Measurements from ENCODE around the gene ACVR2A.
A peak's percentile ranks its signal among the peaks of the same experiment; 100 is the strongest.

ACVR2A gene

GRCh38 chr2:147844697-147845410 is at the start of gene ACVR2A:
Gene ACVR2A, plus strand, starts transcription at chr2:147845029. Its CDS starts 124 bp downstream, at chr2:147845153.
- Mint-ChIP-seq H3K27me3 (peaks cover 21% of the 10 kb centered on the region), H3K4me1 (ENCODE audit: low read depth) (peaks cover 45% of the 10 kb centered on the region)
- DNase-seq = peak; percentile 64

GRCh38 chr2:147800316-147800715 is 44.5 kb upstream of the ACVR2A start:
- Mint-ChIP-seq H3K27me3 (no peaks in the 10 kb centered on the region), H3K9me3 (no peaks in the 10 kb centered on the region), H3K27ac (no peak overlapping the region), H3K4me3 (no peak overlapping the region), H3K36me3 (ENCODE audit: low read depth) (no peaks in the 10 kb centered on the region), H3K4me1 (ENCODE audit: low read depth) (peaks cover 11% of the 10 kb centered on the region)
- no peak for DNase-seq

More at GRCh38 chr2:147844697-147845410, at the start of gene ACVR2A:
- Mint-ChIP-seq H3K27ac (peak within 1 kb of the TSS; percentile 92), H3K9me3 (no peaks in the 10 kb centered on the region), H3K4me3 (peak within 1 kb of the TSS; percentile 91), H3K36me3 (ENCODE audit: low read depth) (peaks cover 13% of the 10 kb centered on the region)

DNA sequence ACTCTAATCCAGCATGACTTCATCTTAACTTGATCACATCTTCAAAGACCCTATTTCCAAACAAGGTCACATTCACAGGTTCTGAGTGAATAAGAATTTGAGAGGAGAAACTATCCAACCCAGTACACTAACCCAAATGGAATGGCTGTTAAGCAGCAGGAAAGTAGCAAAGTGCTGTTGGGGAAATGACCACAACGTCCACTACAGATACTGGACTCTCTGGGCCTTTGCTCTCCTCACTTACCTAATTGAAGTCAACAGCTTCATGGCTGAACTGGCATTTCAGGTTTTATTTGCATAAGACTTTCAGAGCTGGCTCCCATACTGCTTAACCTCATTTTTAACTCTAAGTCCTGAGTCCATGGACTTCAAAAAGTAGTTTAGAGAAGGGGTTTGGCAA is 38.0 kb upstream of the ACVR2A start:
- Mint-ChIP-seq H3K27ac (no peak overlapping the region), H3K27me3 (no peaks in the 10 kb centered on the region), H3K36me3 (ENCODE audit: low read depth) (no peaks in the 10 kb centered on the region), H3K4me3 (no peak overlapping the region), H3K4me1 (ENCODE audit: low read depth) (no peaks in the 10 kb centered on the region), H3K9me3 (no peaks in the 10 kb centered on the region)
- no peak for DNase-seq

DNA sequence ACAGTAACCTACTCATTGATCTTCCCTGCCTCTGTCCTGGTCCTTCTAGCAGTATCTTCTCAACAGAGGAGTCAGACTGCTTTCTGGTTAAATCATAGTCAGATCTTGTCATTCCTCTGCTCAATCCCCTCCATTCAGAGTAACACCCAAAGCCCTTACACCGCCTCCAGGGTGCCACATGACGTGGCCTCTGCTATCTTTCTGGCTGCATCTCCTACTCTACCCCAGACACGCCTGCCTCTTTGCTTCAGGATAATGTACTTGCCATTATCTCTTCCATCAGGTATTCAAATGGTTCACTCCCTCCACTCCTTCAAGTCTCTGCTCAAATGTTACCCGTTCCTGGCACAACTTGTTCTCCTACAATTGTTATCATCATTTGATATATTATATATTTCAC is 36.3 kb upstream of the ACVR2A start:
- no peak for DNase-seq

DNA sequence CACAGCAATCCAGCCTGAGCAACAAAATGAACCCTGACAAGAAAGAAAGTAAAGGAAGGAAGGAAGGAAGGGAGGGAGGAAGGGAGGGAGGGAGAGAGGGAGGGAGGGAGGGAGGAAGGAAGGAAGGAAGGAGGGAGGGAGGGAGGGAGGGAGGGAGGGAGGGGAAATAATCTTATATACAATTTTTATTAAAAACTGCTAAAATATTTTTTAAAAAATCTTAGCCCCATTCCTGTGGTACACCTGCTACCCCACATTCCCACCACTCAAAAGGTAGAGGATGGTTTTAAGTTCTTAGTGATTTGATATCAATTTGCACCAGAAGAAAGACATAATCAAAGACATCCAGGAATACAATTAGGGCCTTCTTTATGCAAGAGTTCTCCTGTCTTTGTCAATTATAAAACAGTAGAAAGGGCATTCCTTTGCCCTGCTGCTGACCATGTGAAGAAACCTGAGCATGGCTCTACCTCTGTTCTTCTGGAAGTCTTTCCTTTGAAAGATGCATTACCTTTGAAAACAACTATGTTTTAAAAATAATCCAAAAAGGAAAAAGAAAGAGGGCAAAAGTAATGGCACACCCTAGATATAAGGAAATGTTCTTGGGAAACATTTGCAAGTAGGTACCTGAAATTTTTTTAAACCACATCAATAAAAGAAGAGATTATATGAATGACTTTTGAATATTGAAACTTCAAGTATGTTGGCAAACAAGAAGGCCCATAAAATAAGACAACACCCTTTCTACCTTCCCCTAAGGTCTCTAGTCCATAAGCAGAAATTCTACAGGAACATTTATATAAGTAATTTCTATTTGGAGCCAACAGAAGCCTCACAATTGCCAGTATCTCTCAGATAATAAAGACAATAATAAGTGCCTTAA is 33.7 kb upstream of the ACVR2A start:
- Mint-ChIP-seq H3K27me3 (no peaks in the 10 kb centered on the region), H3K36me3 (ENCODE audit: low read depth) (no peaks in the 10 kb centered on the region), H3K9me3 (no peaks in the 10 kb centered on the region), H3K4me1 (ENCODE audit: low read depth) (no peaks in the 10 kb centered on the region), H3K27ac (no peak overlapping the region), H3K4me3 (no peak overlapping the region)
- DNase-seq = no peak

More for the DNA sequence above, 36.3 kb upstream of the ACVR2A start:
- H3K4me3 Mint-ChIP-seq = no peak overlapping the region
- H3K27ac Mint-ChIP-seq = no peak overlapping the region
- H3K27me3 Mint-ChIP-seq = no peaks in the 10 kb centered on the region
- H3K36me3 Mint-ChIP-seq (ENCODE audit: low read depth) = no peaks in the 10 kb centered on the region
- no peaks in the 10 kb centered on the region for H3K9me3 Mint-ChIP-seq
- no peaks in the 10 kb centered on the region for H3K4me1 Mint-ChIP-seq (ENCODE audit: low read depth)

- no peaks in the 10 kb centered on the region for H3K4me1 Mint-ChIP-seq (ENCODE audit: low read depth)
- no peak for DNase-seq
- H3K27me3 Mint-ChIP-seq = peaks cover 26% of the 10 kb centered on the region
- H3K36me3 Mint-ChIP-seq (ENCODE audit: low read depth) = no peaks in the 10 kb centered on the region
- H3K9me3 Mint-ChIP-seq = no peaks in the 10 kb centered on the region
- H3K4me3 Mint-ChIP-seq = no peak overlapping the region
- no peak overlapping the region for H3K27ac Mint-ChIP-seq
Measured at GRCh38 chr2:147818741-147819140, 26.1 kb upstream of the ACVR2A start.

GRCh38 chr2:147824620-147825019 is 20.2 kb upstream of the ACVR2A start:
- Mint-ChIP-seq H3K4me1 (ENCODE audit: low read depth) (no peaks in the 10 kb centered on the region), H3K9me3 (no peaks in the 10 kb centered on the region), H3K4me3 (no peak overlapping the region), H3K27ac (no peak overlapping the region), H3K36me3 (ENCODE audit: low read depth) (no peaks in the 10 kb centered on the region), H3K27me3 (peaks cover 8% of the 10 kb centered on the region)
- DNase-seq = no peak

DNA sequence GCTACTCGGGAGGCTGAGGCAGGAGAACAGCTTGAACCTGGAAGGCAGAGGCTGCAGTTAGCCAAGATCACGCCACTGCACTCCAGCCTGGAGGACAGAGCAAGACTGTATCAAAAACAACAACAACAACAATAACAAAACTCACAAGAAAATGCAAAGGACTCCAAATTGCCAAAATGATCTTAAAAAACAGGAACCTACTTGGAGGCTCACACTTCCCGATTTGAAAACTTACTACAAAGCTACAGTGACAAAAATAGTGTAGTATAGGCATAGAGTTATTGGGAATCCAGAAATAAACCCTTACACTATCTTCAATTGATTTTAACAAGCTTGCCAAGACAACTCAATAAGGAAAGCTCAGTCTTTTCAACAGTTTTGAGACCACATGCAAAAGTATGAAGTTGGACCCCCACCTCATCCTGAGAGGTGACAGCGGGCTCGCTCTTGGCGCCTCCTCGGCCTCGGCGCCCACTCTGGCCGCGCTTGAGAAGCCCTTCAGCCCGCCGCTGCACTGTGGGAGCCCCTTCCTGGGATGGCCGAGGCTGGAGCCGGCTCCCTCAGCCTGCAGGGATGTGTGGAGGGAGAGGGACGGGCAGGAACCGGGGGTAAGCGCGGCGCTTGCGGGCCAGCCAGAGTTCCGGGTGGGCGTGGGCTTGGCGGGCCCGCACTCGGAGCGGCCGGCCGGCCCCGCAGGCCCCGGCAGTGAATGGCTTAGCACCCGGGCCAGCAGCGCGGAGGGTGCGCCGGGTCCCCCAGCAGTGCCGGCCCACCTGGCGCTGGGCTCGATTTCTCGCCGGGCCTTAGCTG is 18.3 kb upstream of the ACVR2A start:
- no peak for DNase-seq
- Mint-ChIP-seq H3K27ac (no peak overlapping the region), H3K36me3 (ENCODE audit: low read depth) (no peaks in the 10 kb centered on the region), H3K4me3 (no peak overlapping the region), H3K27me3 (peaks cover 5% of the 10 kb centered on the region), H3K9me3 (no peaks in the 10 kb centered on the region), H3K4me1 (ENCODE audit: low read depth) (no peaks in the 10 kb centered on the region)

- Mint-ChIP-seq H3K4me1 (ENCODE audit: low read depth) (no peaks in the 10 kb centered on the region), H3K4me3 (no peak overlapping the region), H3K9me3 (no peaks in the 10 kb centered on the region), H3K27ac (no peak overlapping the region), H3K27me3 (peaks cover 1% of the 10 kb centered on the region), H3K36me3 (ENCODE audit: low read depth) (no peaks in the 10 kb centered on the region)
- DNase-seq = no peak
Measured at GRCh38 chr2:147827088-147827375, 17.8 kb upstream of the ACVR2A start.

DNA sequence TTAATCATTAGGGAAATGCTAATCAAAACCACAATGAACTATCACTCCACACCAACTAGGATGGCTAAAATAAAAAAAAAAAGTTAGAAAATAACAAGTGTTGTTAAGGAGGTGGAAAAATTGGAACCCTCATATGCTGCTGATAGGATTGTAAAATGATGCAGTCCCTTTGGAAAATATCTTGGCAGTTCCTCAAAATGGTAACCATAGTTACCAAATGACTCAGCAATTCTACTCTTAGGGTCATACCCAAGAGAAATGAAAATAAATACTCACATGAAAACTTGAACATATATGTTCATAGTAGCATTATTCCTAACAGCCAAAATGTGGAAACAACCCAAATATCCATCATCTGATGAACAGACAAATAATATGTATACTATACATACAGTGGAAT is 15.7 kb upstream of the ACVR2A start:
- no peak overlapping the region for H3K27ac Mint-ChIP-seq
- no peaks in the 10 kb centered on the region for H3K4me1 Mint-ChIP-seq (ENCODE audit: low read depth)
- H3K27me3 Mint-ChIP-seq = peaks cover 4% of the 10 kb centered on the region
- no peak overlapping the region for H3K4me3 Mint-ChIP-seq
- H3K9me3 Mint-ChIP-seq = no peaks in the 10 kb centered on the region
- no peak for DNase-seq
- no peaks in the 10 kb centered on the region for H3K36me3 Mint-ChIP-seq (ENCODE audit: low read depth)

GRCh38 chr2:147836099-147836498 is 8.7 kb upstream of the ACVR2A start:
- no peak overlapping the region for H3K27ac Mint-ChIP-seq
- no peaks in the 10 kb centered on the region for H3K36me3 Mint-ChIP-seq (ENCODE audit: low read depth)
- H3K27me3 Mint-ChIP-seq = peaks cover 12% of the 10 kb centered on the region
- no peaks in the 10 kb centered on the region for H3K9me3 Mint-ChIP-seq
- no peak overlapping the region for H3K4me3 Mint-ChIP-seq
- no peaks in the 10 kb centered on the region for H3K4me1 Mint-ChIP-seq (ENCODE audit: low read depth)
- no peak for DNase-seq

DNA sequence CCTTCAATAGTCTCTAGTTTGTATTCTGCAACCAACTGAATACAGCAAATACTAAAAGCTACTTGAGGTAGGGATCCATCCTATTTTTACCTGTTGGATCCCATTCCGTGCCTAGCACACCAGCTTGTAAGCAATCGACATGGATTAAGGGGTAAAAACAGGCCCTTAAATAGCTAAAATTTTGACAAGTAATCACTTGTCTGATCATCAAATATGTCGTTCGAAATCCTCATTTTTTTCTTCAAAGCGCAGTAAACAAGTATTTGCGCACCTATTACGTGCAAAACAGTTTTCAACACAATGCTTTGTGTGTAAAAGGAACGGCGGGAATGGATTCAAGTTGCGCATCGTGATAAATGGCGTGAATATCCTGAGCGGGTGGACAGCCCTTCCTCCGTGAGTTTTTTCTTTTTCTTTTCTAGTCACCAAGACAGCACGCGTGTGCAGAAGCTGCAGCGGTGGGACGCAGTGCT is 1.4 kb upstream of the ACVR2A start:
- Mint-ChIP-seq H3K27me3 (peaks cover 21% of the 10 kb centered on the region), H3K4me3 (peak overlapping the region; percentile 91), H3K36me3 (ENCODE audit: low read depth) (peaks cover 13% of the 10 kb centered on the region), H3K9me3 (no peaks in the 10 kb centered on the region), H3K27ac (peak overlapping the region; percentile 81), H3K4me1 (ENCODE audit: low read depth) (peaks cover 40% of the 10 kb centered on the region)
- DNase-seq = no peak

DNA sequence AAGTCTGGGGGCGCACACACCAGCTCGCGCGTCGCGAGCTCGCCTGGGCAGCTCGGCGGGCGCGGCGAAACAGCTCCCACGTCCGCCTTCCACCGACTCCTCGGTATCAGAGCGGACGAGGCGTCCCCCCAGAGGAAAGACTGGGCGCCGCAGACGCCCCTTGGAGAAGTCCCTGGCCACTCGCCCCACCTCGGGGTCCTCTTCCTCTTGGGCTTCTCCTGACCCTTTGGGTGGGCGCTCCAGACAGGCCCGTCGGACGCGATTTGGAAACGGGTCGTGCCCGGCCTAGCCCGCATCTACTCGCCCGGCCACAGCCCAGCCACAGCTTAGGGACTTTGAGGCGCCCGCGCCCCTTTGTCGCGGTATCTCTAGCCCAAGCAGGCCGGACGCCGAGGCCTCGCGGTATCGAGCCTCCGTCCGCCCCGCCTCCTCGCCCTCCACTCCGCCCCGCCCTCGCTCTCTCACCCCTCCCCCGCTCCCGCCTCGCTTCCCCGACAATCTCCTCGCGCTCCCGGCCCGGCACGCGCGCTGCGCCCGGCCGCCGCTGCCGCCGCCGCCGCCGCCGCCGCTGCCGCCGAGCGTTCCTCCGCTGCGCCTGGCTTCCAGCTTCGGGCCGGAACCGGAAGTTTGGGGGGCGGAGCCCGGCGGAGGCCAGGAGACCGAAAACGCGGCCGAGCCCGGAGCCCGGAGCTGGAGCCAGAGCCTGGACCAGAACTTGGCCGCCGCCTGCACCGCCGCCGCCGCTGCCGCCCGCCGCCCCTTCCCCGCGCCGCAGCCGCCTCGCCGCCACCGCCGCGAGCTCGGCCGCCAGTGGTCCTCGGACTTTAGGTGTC is 749 bp upstream of the ACVR2A start:
- Mint-ChIP-seq H3K4me1 (ENCODE audit: low read depth) (peaks cover 40% of the 10 kb centered on the region), H3K9me3 (no peaks in the 10 kb centered on the region), H3K27me3 (peaks cover 21% of the 10 kb centered on the region), H3K4me3 (peak overlapping the region; percentile 91), H3K27ac (peak overlapping the region; percentile 92), H3K36me3 (ENCODE audit: low read depth) (peaks cover 13% of the 10 kb centered on the region)
- DNase-seq = peak; percentile 90
